WI38 (cell line): Measurements from ENCODE around the gene CDC42BPA.

Experiments
- H3K4me3 ChIP-seq: 2 replicates; pipeline ENCODE4 v1.5.1; 2011; ENCODE audit warnings: low read depth, mild to moderate bottlenecking, control low read depth, low read length
- CTCF ChIP-seq: IDR thresholded peaks from 2 replicates; pipeline ENCODE4 v1.5.1; 2012; ENCODE audit warnings: low read depth, mild to moderate bottlenecking, control low read depth, low read length

Gene CDC42BPA

GRCh38 chr1:227314014-227314848 is 4.1 kb downstream of the CDC42BPA start:
- peak overlapping the region; percentile 91 for H3K4me3 ChIP-seq
- no peak for TF ChIP-seq CTCF

GRCh38 chr1:227312361-227313025 is 5.8 kb downstream of the CDC42BPA start:
- no peak overlapping the region for H3K4me3 ChIP-seq
- TF ChIP-seq CTCF = no peak

- no peak overlapping the region for H3K4me3 ChIP-seq
- TF ChIP-seq CTCF = no peak
These were observed 6.8 kb downstream of the CDC42BPA start for GRCh38 chr1:227311389-227312001.

- TF ChIP-seq CTCF = no peak
- no peak overlapping the region for H3K4me3 ChIP-seq
These were observed 9.6 kb downstream of the CDC42BPA start for GRCh38 chr1:227308367-227309336.

- TF ChIP-seq CTCF = no peak
- H3K4me3 ChIP-seq = no peak overlapping the region
These were observed 11.6 kb downstream of the CDC42BPA start for GRCh38 chr1:227306689-227307088.

GRCh38 chr1:227305894-227306626 is 12.2 kb downstream of the CDC42BPA start:
- no peak for TF ChIP-seq CTCF
- H3K4me3 ChIP-seq = no peak overlapping the region
